Keratinocyte (primary cell): ENCODE results near the gene TPK1. TPM values are rescaled to one million over a fixed set of nuclear protein-coding genes. Genes with fewer than 3 reads are reported as not detected.

Experiments
- DNase-seq: peaks from one replicate; pipeline ENCODE4 v3.0.0-alpha.2; 2011; ENCODE audit warnings: low read depth, missing footprints, low spot score
- FAIRE-seq: peaks from 2 replicates; lab custom pipeline; 2011; peaks lifted over from hg19 to GRCh38; lab: Jason Lieb, UNC
- H2AFZ ChIP-seq: 2 replicates; pipeline ENCODE4 v1.6.0; 2012; ENCODE audit warnings: low read length, control low read depth, inconsistent platforms; ENCODE audit not compliant: control insufficient read depth
- H3K27ac ChIP-seq: 2 replicates; pipeline ENCODE4 v1.5.1; 2011; ENCODE audit warnings: low read length; ENCODE audit not compliant: control insufficient read depth, insufficient read depth
- H3K27me3 ChIP-seq: 3 replicates; pipeline ENCODE4 v1.6.0; 2011; ENCODE audit warnings: low read length; ENCODE audit not compliant: control insufficient read depth, insufficient read depth; ENCODE audit errors: extremely low read depth
- H3K36me3 ChIP-seq, 2 experiments: 2 replicates in 1 of 2; 3 replicates in 1 of 2; pipeline ENCODE4 v1.5.1; 2011; ENCODE audit warnings: low read length in 2 of 2, mild to moderate bottlenecking in 1 of 2; ENCODE audit not compliant: control insufficient read depth in 2 of 2, insufficient read depth in 2 of 2; ENCODE audit errors: extremely low read depth in 1 of 2
- H3K4me1 ChIP-seq: 3 replicates; pipeline ENCODE4 v1.5.1; 2011; ENCODE audit warnings: low read length; ENCODE audit not compliant: control insufficient read depth, insufficient read depth; ENCODE audit errors: extremely low read depth
- H3K4me2 ChIP-seq: 3 replicates; pipeline ENCODE4 v1.6.0; 2011; ENCODE audit warnings: low read depth, low read length; ENCODE audit not compliant: control insufficient read depth, insufficient read depth; ENCODE audit errors: extremely low read depth
- H3K4me3 ChIP-seq, 3 experiments: fragments of 200-600 bp in 1 of 3; sonication (generic) in 1 of 3; 2 replicates in 2 of 3; 3 replicates in 1 of 3; pipeline ENCODE4 v1.5.1; 2011 to 2016; ENCODE audit warnings: low read length in 3 of 3, mild to moderate bottlenecking in 3 of 3, control low read depth in 2 of 3, inconsistent platforms in 1 of 3, low read depth in 1 of 3, mixed read lengths in 1 of 3, mixed run types in 1 of 3, moderate library complexity in 1 of 3; ENCODE audit not compliant: control insufficient read depth in 2 of 3, insufficient read depth in 2 of 3; ENCODE audit errors: extremely low read depth in 1 of 3
- H3K79me2 ChIP-seq: 2 replicates; pipeline ENCODE4 v1.6.0; 2012; ENCODE audit warnings: low read length; ENCODE audit not compliant: control insufficient read depth, insufficient read depth
- H3K9ac ChIP-seq: 3 replicates; pipeline ENCODE4 v1.6.0; 2011; ENCODE audit warnings: low read length; ENCODE audit not compliant: control insufficient read depth, insufficient read depth; ENCODE audit errors: extremely low read depth
- H3K9me1 ChIP-seq: 3 replicates; pipeline ENCODE4 v1.6.0; 2011; ENCODE audit warnings: low read length; ENCODE audit not compliant: control insufficient read depth, insufficient read depth; ENCODE audit errors: extremely low read depth
- H3K9me3 ChIP-seq: 2 replicates; pipeline ENCODE4 v1.5.1; 2012; ENCODE audit warnings: low read depth, low read length; ENCODE audit not compliant: control insufficient read depth
- H4K20me1 ChIP-seq: 3 replicates; pipeline ENCODE4 v1.6.0; 2011; ENCODE audit warnings: low read length; ENCODE audit not compliant: control insufficient read depth, insufficient read depth; ENCODE audit errors: extremely low read depth
- EZH2 ChIP-seq: IDR thresholded peaks from one replicate; pipeline ENCODE4 v1.6.1; 2012; ENCODE audit warnings: inconsistent platforms, mild to moderate bottlenecking, low read length, moderate library complexity
- dilution Hi-C: fragments of 300-500 bp; cut with MboI; formaldehyde crosslinking; loops from one replicate; pipeline ENCODE4 v1.7.0; 2020; ENCODE audit warnings: low sequenced_read_pairs; ENCODE audit not compliant: extremely low pct_ligation_motif_present
- polyA plus RNA-seq, 5 experiments: library from polyadenylated mRNA; depleted of rRNA in 3 of 5; stranded (reverse) in 3 of 5; stranded (forward) in 1 of 5; unstranded in 1 of 5; fragments of >200 nt; gene quantifications; 1 replicate in 1 of 5; 2 replicates in 3 of 5; 3 replicates in 1 of 5; pipeline versions ENCODE4 v1.2.1 to v1.2.3, GENCODE V29; 2011 to 2012; ENCODE audit warnings: missing spikeins in 2 of 5, low read depth in 1 of 5, low replicate concordance in 1 of 5
- TF ChIP-seq, protein P1 (sequence below), 3 experiments: IDR thresholded peaks in 1 of 3; conservative IDR thresholded peaks in 1 of 3; optimal IDR thresholded peaks in 1 of 3; 2 replicates in 2 of 3; 3 replicates in 1 of 3; pipeline versions ENCODE3 to v1.5.1; 2011; ENCODE audit warnings: low read length in 3 of 3, mild to moderate bottlenecking in 3 of 3, moderate library complexity in 2 of 3, control low read depth in 1 of 3, inconsistent platforms in 1 of 3; ENCODE audit not compliant: insufficient read depth in 2 of 3; ENCODE audit errors: extremely low read depth in 1 of 3

TPK1 gene
- polyA plus RNA-seq, 1 donor (not counting 4 experiments of a cell fraction or from before 2014, with no cell fraction given): 1.9 TPM

DNA sequence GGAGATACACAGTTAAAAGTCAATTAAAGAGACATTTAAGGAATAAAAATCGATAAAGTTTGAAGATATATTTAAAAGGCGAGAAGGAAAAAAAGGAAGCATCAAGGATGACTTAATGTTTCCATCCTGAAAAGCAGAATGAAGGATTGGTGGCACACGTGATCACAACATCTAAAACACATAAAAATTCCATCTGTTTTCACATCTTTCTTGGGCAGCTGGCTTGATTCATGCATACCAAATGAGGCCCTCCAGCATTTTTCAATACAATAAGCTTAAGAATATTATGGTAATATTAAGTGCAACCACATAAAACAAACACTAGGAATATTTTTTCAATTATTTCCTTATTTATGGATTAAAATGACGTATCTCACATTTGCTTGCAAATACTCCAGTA is 112.6 kb downstream of the TPK1 start:
- DNase-seq: no peak
- no peaks in the 10 kb centered on the region for H3K9me1 ChIP-seq
- no peak overlapping the region for H3K9ac ChIP-seq
- no peak for FAIRE-seq
- no peaks in the 10 kb centered on the region for H3K36me3 ChIP-seq
- TF ChIP-seq, protein P1, sequence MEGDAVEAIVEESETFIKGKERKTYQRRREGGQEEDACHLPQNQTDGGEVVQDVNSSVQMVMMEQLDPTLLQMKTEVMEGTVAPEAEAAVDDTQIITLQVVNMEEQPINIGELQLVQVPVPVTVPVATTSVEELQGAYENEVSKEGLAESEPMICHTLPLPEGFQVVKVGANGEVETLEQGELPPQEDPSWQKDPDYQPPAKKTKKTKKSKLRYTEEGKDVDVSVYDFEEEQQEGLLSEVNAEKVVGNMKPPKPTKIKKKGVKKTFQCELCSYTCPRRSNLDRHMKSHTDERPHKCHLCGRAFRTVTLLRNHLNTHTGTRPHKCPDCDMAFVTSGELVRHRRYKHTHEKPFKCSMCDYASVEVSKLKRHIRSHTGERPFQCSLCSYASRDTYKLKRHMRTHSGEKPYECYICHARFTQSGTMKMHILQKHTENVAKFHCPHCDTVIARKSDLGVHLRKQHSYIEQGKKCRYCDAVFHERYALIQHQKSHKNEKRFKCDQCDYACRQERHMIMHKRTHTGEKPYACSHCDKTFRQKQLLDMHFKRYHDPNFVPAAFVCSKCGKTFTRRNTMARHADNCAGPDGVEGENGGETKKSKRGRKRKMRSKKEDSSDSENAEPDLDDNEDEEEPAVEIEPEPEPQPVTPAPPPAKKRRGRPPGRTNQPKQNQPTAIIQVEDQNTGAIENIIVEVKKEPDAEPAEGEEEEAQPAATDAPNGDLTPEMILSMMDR (optimal IDR thresholded peaks at IDR 0.05 in 1 of 3, IDR thresholded peaks at IDR 0.05 in 1 of 3, conservative IDR thresholded peaks at IDR 0.05 in 1 of 3; ENCODE audit: extremely low read depth in 1 of 3, insufficient read depth in 2 of 3, low read length in 3 of 3): no peak
- TF ChIP-seq EZH2: no peak
- peaks cover 10% of the 10 kb centered on the region for H3K4me1 ChIP-seq
- H3K9me3 ChIP-seq: no peaks in the 10 kb centered on the region
- H2AFZ ChIP-seq: no peak overlapping the region
- no peaks in the 10 kb centered on the region for H3K27me3 ChIP-seq
- H3K27ac ChIP-seq: no peak overlapping the region
- H3K4me2 ChIP-seq: no peak overlapping the region
- no peak overlapping the region for H3K4me3 ChIP-seq
- no peaks in the 10 kb centered on the region for H4K20me1 ChIP-seq
- dilution Hi-C loops: no loop called here
- H3K79me2 ChIP-seq: no peaks in the 10 kb centered on the region

GRCh38 chr7:144720710-144721109 is 115.1 kb downstream of the TPK1 start:
- peak overlapping the region; percentile 43 for H3K4me2 ChIP-seq
- H3K27ac ChIP-seq: no peak overlapping the region
- no peak for TF ChIP-seq EZH2
- TF ChIP-seq, protein P1 (optimal IDR thresholded peaks at IDR 0.05 in 1 of 3, IDR thresholded peaks at IDR 0.05 in 1 of 3, conservative IDR thresholded peaks at IDR 0.05 in 1 of 3; ENCODE audit: extremely low read depth in 1 of 3, insufficient read depth in 2 of 3, low read length in 3 of 3): no peak

More at GRCh38 chr7:144720710-144721109, 115.1 kb downstream of the TPK1 start:
- Histone ChIP-seq H3K4me3 (no peak overlapping the region), H3K27me3 (no peaks in the 10 kb centered on the region), H3K4me1 (peaks cover 10% of the 10 kb centered on the region), H3K36me3 (no peaks in the 10 kb centered on the region), H2AFZ (no peak overlapping the region), H3K79me2 (no peaks in the 10 kb centered on the region), H3K9me3 (no peaks in the 10 kb centered on the region), H3K9me1 (no peaks in the 10 kb centered on the region), H4K20me1 (no peaks in the 10 kb centered on the region), H3K9ac (no peak overlapping the region)
- DNase-seq: no peak
- FAIRE-seq: no peak
- dilution Hi-C loops: no loop called here
